Nephron progenitor cell (in vitro differentiated cells): ENCODE data around the gene IL6R.

ENCODE experiments used
- DNase-seq: peaks from one replicate; pipeline ENCODE4 v3.0.0; 2021
- H3K27ac Mint-ChIP-seq: 2 replicates; pipeline ENCODE4 v1.8.0; 2021; ENCODE audit warnings: mild to moderate bottlenecking, moderate library complexity, mixed read lengths
- H3K27me3 Mint-ChIP-seq: 2 replicates; pipeline ENCODE4 v1.8.0; 2021; ENCODE audit warnings: mild to moderate bottlenecking, low read depth, mixed read lengths; ENCODE audit not compliant: poor library complexity
- H3K36me3 Mint-ChIP-seq: 2 replicates; pipeline ENCODE4 v1.8.0; 2021; ENCODE audit warnings: low read depth, mixed read lengths
- H3K4me1 Mint-ChIP-seq: 2 replicates; pipeline ENCODE4 v1.8.0; 2021; ENCODE audit warnings: mixed read lengths
- H3K4me3 Mint-ChIP-seq: 2 replicates; pipeline ENCODE4 v1.8.0; 2021; ENCODE audit warnings: mild to moderate bottlenecking, moderate library complexity, mixed read lengths
- H3K9me3 Mint-ChIP-seq: 2 replicates; pipeline ENCODE4 v1.8.0; 2021; ENCODE audit warnings: mild to moderate bottlenecking, moderate library complexity, mixed read lengths
- TF ChIP-seq, protein P1 (sequence below): fragments of 200-600 bp; sonication (generic); IDR thresholded peaks from 2 replicates; pipeline ENCODE4 v1.5.0; 2021; ENCODE audit warnings: antibody characterized with exemption

The IL6R gene

GRCh38 chr1:154434346-154435085 lies 29.4 kb downstream of the IL6R start:
- no peak for DNase-seq
- TF ChIP-seq, protein P1, sequence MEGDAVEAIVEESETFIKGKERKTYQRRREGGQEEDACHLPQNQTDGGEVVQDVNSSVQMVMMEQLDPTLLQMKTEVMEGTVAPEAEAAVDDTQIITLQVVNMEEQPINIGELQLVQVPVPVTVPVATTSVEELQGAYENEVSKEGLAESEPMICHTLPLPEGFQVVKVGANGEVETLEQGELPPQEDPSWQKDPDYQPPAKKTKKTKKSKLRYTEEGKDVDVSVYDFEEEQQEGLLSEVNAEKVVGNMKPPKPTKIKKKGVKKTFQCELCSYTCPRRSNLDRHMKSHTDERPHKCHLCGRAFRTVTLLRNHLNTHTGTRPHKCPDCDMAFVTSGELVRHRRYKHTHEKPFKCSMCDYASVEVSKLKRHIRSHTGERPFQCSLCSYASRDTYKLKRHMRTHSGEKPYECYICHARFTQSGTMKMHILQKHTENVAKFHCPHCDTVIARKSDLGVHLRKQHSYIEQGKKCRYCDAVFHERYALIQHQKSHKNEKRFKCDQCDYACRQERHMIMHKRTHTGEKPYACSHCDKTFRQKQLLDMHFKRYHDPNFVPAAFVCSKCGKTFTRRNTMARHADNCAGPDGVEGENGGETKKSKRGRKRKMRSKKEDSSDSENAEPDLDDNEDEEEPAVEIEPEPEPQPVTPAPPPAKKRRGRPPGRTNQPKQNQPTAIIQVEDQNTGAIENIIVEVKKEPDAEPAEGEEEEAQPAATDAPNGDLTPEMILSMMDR: no peak
- peaks cover 5% of the 10 kb centered on the region for H3K27me3 Mint-ChIP-seq
- H3K9me3 Mint-ChIP-seq: no peaks in the 10 kb centered on the region
- H3K36me3 Mint-ChIP-seq: no peaks in the 10 kb centered on the region
- peaks cover 18% of the 10 kb centered on the region for H3K4me1 Mint-ChIP-seq
- H3K27ac Mint-ChIP-seq: peak overlapping the region; percentile 64
- no peak overlapping the region for H3K4me3 Mint-ChIP-seq

GRCh38 chr1:154435599-154436200 lies 30.6 kb downstream of the IL6R start:
- TF ChIP-seq, protein P1: no peak
- H3K36me3 Mint-ChIP-seq: no peaks in the 10 kb centered on the region
- H3K27me3 Mint-ChIP-seq: peaks cover 3% of the 10 kb centered on the region
- H3K9me3 Mint-ChIP-seq: no peaks in the 10 kb centered on the region
- DNase-seq: no peak
- H3K4me3 Mint-ChIP-seq: no peak overlapping the region
- H3K4me1 Mint-ChIP-seq: peaks cover 14% of the 10 kb centered on the region
- no peak overlapping the region for H3K27ac Mint-ChIP-seq

DNA sequence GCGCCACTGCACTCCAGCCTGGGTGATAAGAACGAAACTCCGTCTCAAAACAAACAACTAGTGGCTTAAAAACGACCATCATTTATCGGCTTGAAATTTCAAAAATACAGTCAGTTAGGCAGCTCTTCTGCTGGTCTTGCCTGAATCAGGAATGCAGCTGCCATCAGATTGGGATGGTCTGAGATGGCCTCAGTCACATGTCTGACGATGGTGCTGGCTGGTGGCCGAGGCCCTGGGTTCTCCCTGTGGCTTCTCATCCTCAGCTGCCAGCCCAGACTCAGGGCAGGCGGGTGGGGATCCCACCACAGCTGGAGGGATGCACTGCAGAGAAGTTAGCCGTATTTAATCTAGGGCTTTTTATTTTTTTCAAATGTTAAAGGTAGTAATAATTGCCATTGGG lies 31.3 kb downstream of the IL6R start:
- Mint-ChIP-seq H3K9me3 (no peaks in the 10 kb centered on the region), H3K36me3 (no peaks in the 10 kb centered on the region), H3K4me1 (peaks cover 6% of the 10 kb centered on the region), H3K27me3 (no peaks in the 10 kb centered on the region), H3K27ac (no peak overlapping the region), H3K4me3 (no peak overlapping the region)
- no peak for DNase-seq
- TF ChIP-seq, protein P1: no peak

GRCh38 chr1:154440036-154440804 lies 35.1 kb downstream of the IL6R start:
- no peaks in the 10 kb centered on the region for H3K27me3 Mint-ChIP-seq
- no peaks in the 10 kb centered on the region for H3K36me3 Mint-ChIP-seq
- TF ChIP-seq, protein P1: no peak
- no peak for DNase-seq
- no peak overlapping the region for H3K27ac Mint-ChIP-seq
- H3K4me3 Mint-ChIP-seq: no peak overlapping the region
- H3K9me3 Mint-ChIP-seq: no peaks in the 10 kb centered on the region
- H3K4me1 Mint-ChIP-seq: peaks cover 17% of the 10 kb centered on the region

DNA sequence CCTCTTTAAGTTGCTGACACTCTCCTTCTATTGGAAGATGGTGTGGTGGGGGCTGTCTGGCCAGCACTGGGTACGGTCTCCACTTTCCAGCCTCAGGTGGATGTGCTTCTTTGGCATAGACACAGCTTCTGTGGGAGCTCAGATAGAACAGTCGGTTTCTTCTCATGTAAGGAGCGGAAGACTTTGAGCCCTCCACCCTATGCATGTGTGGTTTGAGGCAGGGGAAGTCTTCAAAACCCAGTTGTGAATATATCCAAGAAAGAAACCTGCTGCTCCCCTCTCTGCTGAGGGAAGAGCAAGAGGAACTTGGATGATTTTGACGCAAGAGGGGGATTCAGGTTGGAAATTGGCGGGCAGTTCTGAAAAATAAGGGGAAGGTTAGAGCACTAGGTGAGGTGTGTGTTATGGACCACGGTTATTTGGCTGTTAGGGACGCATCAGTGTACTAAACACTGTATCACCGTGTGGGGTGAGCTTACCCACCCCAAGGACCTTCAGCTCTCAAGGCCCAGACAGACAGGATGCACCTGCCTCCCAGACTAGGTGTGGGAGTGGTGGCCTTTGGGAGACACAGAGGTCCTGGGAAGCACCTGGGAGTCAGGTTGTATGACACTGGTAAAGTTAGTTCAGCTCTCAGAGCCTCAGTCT lies 36.2 kb downstream of the IL6R start:
- no peak overlapping the region for H3K27ac Mint-ChIP-seq
- H3K4me1 Mint-ChIP-seq: peaks cover 24% of the 10 kb centered on the region
- no peak overlapping the region for H3K4me3 Mint-ChIP-seq
- H3K36me3 Mint-ChIP-seq: no peaks in the 10 kb centered on the region
- TF ChIP-seq, protein P1: no peak
- H3K9me3 Mint-ChIP-seq: no peaks in the 10 kb centered on the region
- DNase-seq: no peak
- peaks cover 3% of the 10 kb centered on the region for H3K27me3 Mint-ChIP-seq
